AG04450 (cell line): ENCODE results near the gene UBXN6. TPM values are rescaled to one million over a fixed set of nuclear protein-coding genes. Genes with fewer than 3 reads are reported as not detected.

Source experiments
- CTCF ChIA-PET: fragments of 300-600, 350-600 bp; formaldehyde crosslinking; extraction: SDS; loops from one replicate; lab custom pipeline; 2022; ENCODE audit warnings: antibody characterized with exemption, inconsistent platforms; lab: Charles Lee
- POLR2A ChIA-PET: fragments of 350-600 bp; formaldehyde crosslinking; extraction: SDS; loops from one replicate; lab custom pipeline; 2021; ENCODE audit warnings: antibody characterized with exemption, inconsistent platforms; lab: Yijun Ruan, JAX
- DNase-seq: peaks from one replicate; pipeline ENCODE4 v3.0.0-alpha.2; 2011; ENCODE audit warnings: low read depth, low spot score
- H3K27ac ChIP-seq: one replicate; pipeline ENCODE4 v1.5.1; 2012; ENCODE audit warnings: low read depth, low read length, control low read depth
- H3K27me3 ChIP-seq: one replicate; pipeline ENCODE4 v1.6.0; 2012; ENCODE audit warnings: low read length; ENCODE audit not compliant: control insufficient read depth, insufficient read depth
- H3K4me3 ChIP-seq: 2 replicates; pipeline ENCODE4 v1.5.1; 2011; ENCODE audit warnings: mild to moderate bottlenecking, low read depth, low read length, control low read depth
- H3K9me3 ChIP-seq: 2 replicates; pipeline ENCODE4 v1.5.1; 2012; ENCODE audit warnings: low read length; ENCODE audit not compliant: control insufficient read depth, insufficient read depth
- CTCF ChIP-seq: IDR thresholded peaks from 2 replicates; pipeline ENCODE4 v1.5.1; 2011; ENCODE audit warnings: low read depth, low read length, control low read depth, inconsistent platforms
- polyA plus RNA-seq: library from polyadenylated mRNA; depleted of rRNA; stranded (reverse); fragments of >200 nt; gene quantifications from 2 replicates; pipeline ENCODE4 v1.2.3, GENCODE V29; 2011

Gene UBXN6
- polyA plus RNA-seq, 1 experiment, result 45.2 TPM

- no peaks in the 10 kb centered on the region for H3K27me3 ChIP-seq
- ChIA-PET POLR2A (no interaction called here), CTCF (no interaction called here)
- DNase-seq, result no peak
- no peak overlapping the region for H3K27ac ChIP-seq
- TF ChIP-seq CTCF, result no peak
- H3K4me3 ChIP-seq, result no peak overlapping the region
- H3K9me3 ChIP-seq, result no peaks in the 10 kb centered on the region
Measured at GRCh38 chr19:4434391-4434790, 23.2 kb downstream of the UBXN6 start.

GRCh38 chr19:4432918-4433506 lies 24.6 kb downstream of the UBXN6 start:
- Histone ChIP-seq H3K4me3 (no peak overlapping the region), H3K9me3 (no peaks in the 10 kb centered on the region), H3K27ac (no peak overlapping the region), H3K27me3 (no peaks in the 10 kb centered on the region)
- TF ChIP-seq CTCF, result no peak
- POLR2A ChIA-PET, result no interaction called here
- CTCF ChIA-PET, result no interaction called here
- DNase-seq, result no peak

DNA sequence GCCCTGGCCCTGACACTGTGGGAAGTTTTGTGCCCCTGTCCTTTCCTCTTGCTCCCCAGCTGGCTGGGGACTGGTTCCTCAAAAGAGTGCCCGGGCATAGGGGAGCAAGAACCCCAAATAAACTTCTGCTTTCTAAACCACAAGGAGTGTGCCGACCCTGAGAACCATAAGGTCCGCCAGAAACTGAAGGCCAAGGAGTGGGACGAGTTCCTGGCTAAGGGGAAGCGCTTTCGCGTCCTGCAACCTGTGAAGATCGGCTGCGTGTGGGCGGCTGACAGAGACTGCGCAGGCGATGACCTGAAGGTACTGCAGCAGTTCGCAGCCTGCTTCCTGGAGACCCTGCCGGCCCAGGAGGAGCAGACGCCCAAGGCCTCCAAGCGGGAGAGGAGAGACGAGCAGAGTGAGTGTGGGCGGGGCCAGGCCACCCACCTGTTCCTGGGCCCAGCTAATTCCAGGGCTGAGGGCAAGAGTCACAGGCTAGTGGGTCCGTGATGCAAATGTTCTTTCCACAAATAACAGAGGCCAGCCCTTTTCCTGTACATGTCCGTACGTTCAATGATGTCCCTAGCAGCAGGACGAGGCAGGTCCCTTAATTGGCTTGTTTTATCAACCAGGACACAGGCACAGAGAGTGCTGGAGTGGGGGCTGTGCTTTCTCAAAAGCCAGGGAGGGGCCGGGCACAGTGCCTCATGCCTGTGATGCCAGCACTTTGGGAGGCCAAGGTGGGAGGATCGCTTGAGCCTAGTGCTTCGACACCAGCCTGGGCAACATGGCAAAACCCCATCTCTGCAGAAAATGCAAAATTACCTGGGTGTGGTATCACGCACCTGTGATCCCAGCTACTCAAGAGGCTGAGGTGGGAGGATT lies 25.6 kb downstream of the UBXN6 start:
- no peaks in the 10 kb centered on the region for H3K9me3 ChIP-seq
- no peak overlapping the region for H3K27ac ChIP-seq
- ChIA-PET CTCF (no interaction called here), POLR2A (no interaction called here)
- no peak for DNase-seq
- no peak for TF ChIP-seq CTCF
- no peaks in the 10 kb centered on the region for H3K27me3 ChIP-seq
- H3K4me3 ChIP-seq, result no peak overlapping the region

DNA sequence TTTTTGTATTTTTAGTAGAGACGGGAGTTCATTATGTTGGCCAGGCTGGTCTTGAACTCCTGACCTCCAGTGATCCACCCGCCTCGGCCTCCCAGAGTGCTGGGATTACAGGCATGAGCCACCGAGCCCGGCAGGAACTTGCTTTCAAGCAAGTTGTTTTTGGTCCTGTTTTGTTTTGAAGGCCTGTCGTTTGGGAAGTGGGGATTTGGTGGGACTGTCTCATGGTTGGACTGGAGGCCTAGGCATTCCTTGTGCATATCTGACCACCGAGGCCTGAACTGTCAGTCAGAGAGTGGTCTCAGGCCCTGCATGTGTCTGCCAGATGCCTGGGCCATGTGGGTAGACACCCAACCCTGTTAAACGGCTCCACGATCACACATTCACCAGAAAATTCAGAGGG lies 26.3 kb downstream of the UBXN6 start:
- no peak for DNase-seq
- no peak for TF ChIP-seq CTCF
- Histone ChIP-seq H3K27me3 (no peaks in the 10 kb centered on the region), H3K27ac (no peak overlapping the region), H3K9me3 (no peaks in the 10 kb centered on the region), H3K4me3 (no peak overlapping the region)
- CTCF ChIA-PET, result no interaction called here
- POLR2A ChIA-PET, result no interaction called here

GRCh38 chr19:4430760-4431159 lies 26.8 kb downstream of the UBXN6 start:
- CTCF ChIA-PET, result no interaction called here
- no peak for DNase-seq
- H3K4me3 ChIP-seq, result no peak overlapping the region
- no peaks in the 10 kb centered on the region for H3K9me3 ChIP-seq
- H3K27ac ChIP-seq, result no peak overlapping the region
- POLR2A ChIA-PET, result no interaction called here
- no peak for TF ChIP-seq CTCF
- no peaks in the 10 kb centered on the region for H3K27me3 ChIP-seq
